Psoas muscle (tissue), 8 donors: ENCODE results near the gene BRK1. TPM values are rescaled to one million over a fixed set of nuclear protein-coding genes. Genes with fewer than 3 reads are reported as not detected.
A peak's percentile ranks its signal among the peaks of the same experiment; 100 is the strongest.
"Not testable (repeated sequence)": the region's sequence is repeated elsewhere in the genome, so short reads cannot be mapped to it uniquely, and the experiment has no call there.

Source experiments
- ATAC-seq, 4 donors: fragments of 200-7000 bp; cut with Tn5 transposase; one replicate each; pipeline ENCODE4 v1.9.1; 2020; ENCODE audit warnings: moderate library complexity in 3 of 4, mild to moderate bottlenecking in 2 of 4
- DNase-seq, 2 donors: peaks; one replicate each; pipeline ENCODE4 v3.0.0-alpha.2; 2020
- H3K27ac ChIP-seq: fragments of 200-600 bp; one replicate; pipeline ENCODE4 v1.8.0; 2022
- H3K27me3 ChIP-seq, 3 donors: fragments of 200-600 bp in 1 of 3; one replicate each; pipeline versions ENCODE4 v1.6.1 to v1.8.0; 2013 to 2022; ENCODE audit warnings: low read length in 2 of 3, mild to moderate bottlenecking in 2 of 3, moderate library complexity in 1 of 3; ENCODE audit not compliant: insufficient read depth in 3 of 3
- H3K36me3 ChIP-seq, 2 donors: fragments of 200-600 bp in 1 of 2; one replicate each; pipeline versions ENCODE4 v1.6.1 to v1.8.0; 2013 to 2022; ENCODE audit warnings: low read depth in 1 of 2, mild to moderate bottlenecking in 1 of 2, moderate library complexity in 1 of 2; ENCODE audit not compliant: insufficient read depth in 1 of 2
- H3K4me1 ChIP-seq: fragments of 200-600 bp; one replicate; pipeline ENCODE4 v1.8.0; 2022
- H3K4me3 ChIP-seq: fragments of 200-600 bp; one replicate; pipeline ENCODE4 v1.8.0; 2022; ENCODE audit warnings: mild to moderate bottlenecking
- H3K9me3 ChIP-seq: fragments of 200-600 bp; one replicate; pipeline ENCODE4 v1.8.0; 2022
- CTCF ChIP-seq: fragments of 200-600 bp; IDR thresholded peaks from one replicate; pipeline ENCODE4 v1.8.0; 2022; ENCODE audit warnings: antibody characterized with exemption
- WGBS, 3 donors: extraction: QIAGEN DNeasy Blood & Tissue Kit; methylation state at CpG; one replicate each; pipeline versions ENCODE4 v1.1.6 to v1.1.7; 2013; 5-methylcytosine and 5-hydroxymethylcytosine counted together
- intact Hi-C, 2 donors: fragments of 100-400 bp; cut with DNase I; formaldehyde crosslinking; loops; one replicate each; pipeline versions ENCODE4 v1.11.0 to v1.14.2; 2022
- long read RNA-seq, 2 donors: library from polyadenylated mRNA; unstranded; transcript quantifications; one replicate each; pipeline ENCODE4 v2.0.0, GENCODE V29; 2021
- polyA plus RNA-seq, 3 donors: library from polyadenylated mRNA; stranded (reverse); fragments of 200-250 nt; gene quantifications; one replicate each; pipeline ENCODE4 v1.2.3, GENCODE V29; 2013
- total RNA-seq, 4 donors: library from RNA; stranded (reverse); fragmentation: NEBNext Ultra II Directional in 2 of 4; extraction: Animal tissue kit (Norgen Biotek cat#: 25700) in 2 of 4; gene quantifications; one replicate each; pipeline versions ENCODE4 v1.2.1 to v1.2.4, GENCODE V29; 2021 to 2023
- donor health status: healthy with polysubstance abuse.
- donor health status: DM: no; HTN: no; CAD: no; lungs with moderate emphysema.
- donor health status: Bipolar disorder and iron deficiency.
- donor health status: healthy.
- donor health status: DM: yes; HTN: yes; CAD: no.
- donor health status: DM: no; HTN: no; CAD: no.
- donor health status: DM: no; HTN: no; CAD: no.
- donor health status: DM: yes; HTN: yes; CAD: no.

BRK1 gene
- total RNA-seq: 10 to 100 TPM; 73.8 to 82.7 (median 78.9) TPM
- 100 to 1,000 TPM; 117 to 164 (median 156) TPM for polyA plus RNA-seq
- long read RNA-seq, donor 1, transcript BRK1-201 (3 exons, 1,233 nt): major isoform, 57 of 61 reads
- long read RNA-seq, donor 1, partial matches to known transcripts: 1 of 61 reads
- long read RNA-seq, donor 1, other reads (novel, unspliced or antisense): 3 of 61 reads
- long read RNA-seq, donor 2, transcript BRK1-201 (3 exons, 1,233 nt): major isoform, 75 of 86 reads
- long read RNA-seq, donor 2, partial matches to known transcripts: 1 of 86 reads
- long read RNA-seq, donor 2, other reads (novel, unspliced or antisense): 10 of 86 reads

GRCh38 chr3:10115326-10116137 is at the start of gene BRK1:
Gene BRK1 (plus strand): TSS chr3:10115675. CDS start chr3:10115702, 27 bp downstream.
- Histone ChIP-seq H3K4me3 (peak within 1 kb of the TSS; percentile 71), H3K4me1 (peaks cover 9% of the 10 kb centered on the region), H3K27ac (peak within 1 kb of the TSS; percentile 84), H3K27me3 (no peaks in the 10 kb centered on the region), H3K9me3 (no peaks in the 10 kb centered on the region), H3K36me3 (peaks cover 0 to 19% of the 10 kb centered on the region in 2 donors)
- 0 to 1% (median 1%) methylated on average over 50 to 54 of the region's 54 CpGs for WGBS, 3 donors
- peak; percentile 95 to 97 for DNase-seq
- intact Hi-C loops: loop anchor here (5.0 kb wide), 1 partner anchor 88 kb away; the partner anchor contains the start of gene FANCD2 (in 2 of the 2)
- peak; percentile 100 for ATAC-seq
- TF ChIP-seq CTCF: no peak

- H3K4me3 ChIP-seq, intact Hi-C loops, H3K27me3 ChIP-seq, DNase-seq, H3K27ac ChIP-seq, H3K4me1 ChIP-seq, H3K36me3 ChIP-seq, H3K9me3 ChIP-seq, ATAC-seq: not testable (repeated sequence)
- 94 to 98% (median 98%) methylated on average over 8 to 31 of the region's 33 CpGs for WGBS, 3 donors
Observed at GRCh38 chr3:10070077-10070476, 45.4 kb upstream of the BRK1 start.

GRCh38 chr3:10074666-10075065 is 40.8 kb upstream of the BRK1 start:
- intact Hi-C loops: no loop called here
- TF ChIP-seq CTCF: no peak
- Histone ChIP-seq H3K9me3 (no peaks in the 10 kb centered on the region), H3K27me3 (no peaks in the 10 kb centered on the region), H3K4me1 (no peaks in the 10 kb centered on the region), H3K4me3 (no peak overlapping the region), H3K36me3 (no peaks in the 10 kb centered on the region), H3K27ac (no peak overlapping the region)
- DNase-seq (no peak), ATAC-seq (no peak)

- no peaks in the 10 kb centered on the region for H3K27me3 ChIP-seq
- H3K27ac ChIP-seq: no peak overlapping the region
- no peaks in the 10 kb centered on the region for H3K36me3 ChIP-seq
- WGBS, 3 donors: 89 to 97% (median 91%) methylated on average over 4 of the region's 4 CpGs
- DNase-seq (no peak), ATAC-seq (no peak)
- no peaks in the 10 kb centered on the region for H3K9me3 ChIP-seq
- TF ChIP-seq CTCF: no peak
- H3K4me3 ChIP-seq: no peak overlapping the region
- intact Hi-C loops: no loop called here
- no peaks in the 10 kb centered on the region for H3K4me1 ChIP-seq
Observed at GRCh38 chr3:10081871-10082270, 33.6 kb upstream of the BRK1 start.

GRCh38 chr3:10085738-10086137 is 29.7 kb upstream of the BRK1 start:
- ATAC-seq (no peak), DNase-seq (no peak)
- Histone ChIP-seq H3K4me1 (no peaks in the 10 kb centered on the region), H3K9me3 (no peaks in the 10 kb centered on the region), H3K36me3 (no peaks in the 10 kb centered on the region), H3K27me3 (no peaks in the 10 kb centered on the region), H3K27ac (no peak overlapping the region), H3K4me3 (no peak overlapping the region)
- WGBS, 3 donors: 95 to 97% (median 96%) methylated on average over 1 of the region's 1 CpG
- no peak for TF ChIP-seq CTCF
- intact Hi-C loops: no loop called here
